HG02885 (cell line): ENCODE measurements around the gene RANBP3.
"Not testable (repeated sequence)": the region's sequence is repeated elsewhere in the genome, so short reads cannot be mapped to it uniquely, and the experiment has no call there.

Experiments
- ATAC-seq: cut with Tn5 transposase; IDR thresholded peaks from one replicate; pipeline ENCODE4 v1.9.1; 2021; ENCODE audit warnings: mild to moderate bottlenecking; ENCODE audit not compliant: unreplicated experiment, poor library complexity

Gene RANBP3

GRCh38 chr19:6010107-6010506 lies 32.2 kb upstream of the RANBP3 start:
- ATAC-seq = no peak

- ATAC-seq = no peak
Measured at GRCh38 chr19:6007866-6008265, 29.9 kb upstream of the RANBP3 start.

- ATAC-seq = no peak
Measured at GRCh38 chr19:6006896-6007295, 29.0 kb upstream of the RANBP3 start.

GRCh38 chr19:6006070-6006446 lies 28.1 kb upstream of the RANBP3 start:
- ATAC-seq = not testable (repeated sequence)

- ATAC-seq = no peak
Measured at GRCh38 chr19:6005321-6006069, 27.6 kb upstream of the RANBP3 start.

GRCh38 chr19:6003976-6004375 lies 26.0 kb upstream of the RANBP3 start:
- ATAC-seq = no peak

- no peak for ATAC-seq
Measured at GRCh38 chr19:6002591-6002990, 24.7 kb upstream of the RANBP3 start.

GRCh38 chr19:6000228-6000847 lies 22.4 kb upstream of the RANBP3 start:
- no peak for ATAC-seq

GRCh38 chr19:5999693-6000092 lies 21.8 kb upstream of the RANBP3 start:
- no peak for ATAC-seq

GRCh38 chr19:5997371-5997770 lies 19.4 kb upstream of the RANBP3 start:
- ATAC-seq = no peak

- no peak for ATAC-seq
Measured at GRCh38 chr19:5996623-5997320, 18.8 kb upstream of the RANBP3 start.

GRCh38 chr19:5996102-5996501 lies 18.2 kb upstream of the RANBP3 start:
- no peak for ATAC-seq

GRCh38 chr19:5995606-5996005 lies 17.7 kb upstream of the RANBP3 start:
- no peak for ATAC-seq

- no peak for ATAC-seq
Measured at GRCh38 chr19:5994405-5995165, 16.6 kb upstream of the RANBP3 start.

- no peak for ATAC-seq
Measured at GRCh38 chr19:5993648-5994358, 15.9 kb upstream of the RANBP3 start.

GRCh38 chr19:5993201-5993600 lies 15.3 kb upstream of the RANBP3 start:
- ATAC-seq = no peak

- ATAC-seq = no peak
Measured at GRCh38 chr19:5992756-5993155, 14.8 kb upstream of the RANBP3 start.

GRCh38 chr19:5991244-5991838 lies 13.4 kb upstream of the RANBP3 start:
- ATAC-seq = no peak

GRCh38 chr19:5990289-5990797 lies 12.4 kb upstream of the RANBP3 start:
- ATAC-seq = no peak
